Right lobe of liver (tissue), 4 donors: ENCODE results near the gene HIF1AN.

ENCODE experiments used
- POLR2A ChIP-seq: fragments of 450-650 bp; IDR thresholded peaks from one replicate; pipeline ENCODE4 v1.6.1; 2017; ENCODE audit warnings: antibody characterized with exemption, mild to moderate bottlenecking
- TF ChIP-seq, protein P1 (sequence below), 4 donors: fragments of 200-600 bp in 3 of 4; fragments of 450-650 bp in 1 of 4; IDR thresholded peaks; one replicate each; pipeline versions ENCODE4 v1.5.1 to v1.8.0; 2016 to 2022; ENCODE audit warnings: antibody characterized with exemption in 4 of 4, mild to moderate bottlenecking in 2 of 4
- donor health status: DM: no; HTN: no; CAD: no.
- donor health status: DM: no; HTN: no; CAD: no.
- donor health status: DM: no; HTN: yes; CAD: no.

DNA sequence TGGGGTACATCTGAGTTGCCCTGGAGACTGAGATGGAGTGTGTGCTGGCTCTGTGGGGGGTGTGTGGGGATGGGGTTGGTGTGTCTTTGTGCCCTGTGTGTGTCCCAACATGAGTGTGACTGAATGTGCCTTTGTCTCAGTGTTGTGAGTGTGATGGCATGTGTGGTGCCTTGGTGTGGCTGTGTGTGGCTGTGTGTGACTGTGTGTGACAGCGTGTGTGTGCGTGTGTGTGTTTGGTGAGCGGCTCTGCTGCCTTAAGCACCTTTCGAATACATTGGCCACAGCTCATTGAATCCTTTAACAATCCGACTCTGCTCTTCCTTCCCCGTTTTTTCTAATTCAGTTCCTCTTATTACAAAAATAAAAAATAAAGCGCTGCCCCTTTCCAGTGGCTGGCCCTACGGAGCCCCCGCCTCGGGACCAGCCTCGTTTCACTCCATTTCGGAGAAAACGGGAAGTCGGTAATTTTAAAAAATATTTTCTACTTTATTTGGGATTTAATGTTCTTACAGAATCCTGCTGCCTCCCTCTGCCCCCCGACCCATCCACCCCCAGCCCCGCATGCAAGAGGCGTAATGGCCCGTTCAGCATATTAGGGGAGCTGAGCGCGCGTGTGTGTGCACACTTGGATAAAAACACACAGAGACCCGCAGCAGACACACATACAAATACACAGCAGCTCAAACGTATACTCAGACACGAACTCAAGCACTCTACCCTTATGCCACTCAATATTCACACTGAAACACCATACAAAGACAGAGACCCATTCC is 35.5 kb downstream of the HIF1AN start:
- TF ChIP-seq, protein P1, sequence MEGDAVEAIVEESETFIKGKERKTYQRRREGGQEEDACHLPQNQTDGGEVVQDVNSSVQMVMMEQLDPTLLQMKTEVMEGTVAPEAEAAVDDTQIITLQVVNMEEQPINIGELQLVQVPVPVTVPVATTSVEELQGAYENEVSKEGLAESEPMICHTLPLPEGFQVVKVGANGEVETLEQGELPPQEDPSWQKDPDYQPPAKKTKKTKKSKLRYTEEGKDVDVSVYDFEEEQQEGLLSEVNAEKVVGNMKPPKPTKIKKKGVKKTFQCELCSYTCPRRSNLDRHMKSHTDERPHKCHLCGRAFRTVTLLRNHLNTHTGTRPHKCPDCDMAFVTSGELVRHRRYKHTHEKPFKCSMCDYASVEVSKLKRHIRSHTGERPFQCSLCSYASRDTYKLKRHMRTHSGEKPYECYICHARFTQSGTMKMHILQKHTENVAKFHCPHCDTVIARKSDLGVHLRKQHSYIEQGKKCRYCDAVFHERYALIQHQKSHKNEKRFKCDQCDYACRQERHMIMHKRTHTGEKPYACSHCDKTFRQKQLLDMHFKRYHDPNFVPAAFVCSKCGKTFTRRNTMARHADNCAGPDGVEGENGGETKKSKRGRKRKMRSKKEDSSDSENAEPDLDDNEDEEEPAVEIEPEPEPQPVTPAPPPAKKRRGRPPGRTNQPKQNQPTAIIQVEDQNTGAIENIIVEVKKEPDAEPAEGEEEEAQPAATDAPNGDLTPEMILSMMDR (IDR thresholded peaks at IDR 0.05): no peak
- no peak for TF ChIP-seq POLR2A
